Upper lobe of right lung (tissue), 1 donor: ENCODE results near the gene HHIPL1. TPM values are rescaled to one million over a fixed set of nuclear protein-coding genes. Genes with fewer than 3 reads are reported as not detected.
A peak's percentile ranks its signal among the peaks of the same experiment; 100 is the strongest.

Experiments
- ATAC-seq: fragments of 200-7000 bp; cut with Tn5 transposase; one replicate; pipeline ENCODE4 v1.9.1; 2020; ENCODE audit warnings: mild to moderate bottlenecking, moderate library complexity
- DNase-seq: peaks from one replicate; pipeline ENCODE4 v3.0.0-alpha.2; 2020
- H3K27ac ChIP-seq: fragments of 200-600 bp; one replicate; pipeline ENCODE4 v1.8.0; 2022
- H3K27me3 ChIP-seq: fragments of 200-600 bp; one replicate; pipeline ENCODE4 v1.8.0; 2022; ENCODE audit warnings: mild to moderate bottlenecking
- H3K36me3 ChIP-seq: fragments of 200-600 bp; one replicate; pipeline ENCODE4 v1.8.0; 2022
- H3K4me1 ChIP-seq: fragments of 200-600 bp; one replicate; pipeline ENCODE4 v1.8.0; 2022
- H3K4me3 ChIP-seq: fragments of 200-600 bp; one replicate; pipeline ENCODE4 v1.8.0; 2022; ENCODE audit warnings: mild to moderate bottlenecking
- H3K9me3 ChIP-seq: fragments of 200-600 bp; one replicate; pipeline ENCODE4 v1.8.0; 2022
- intact Hi-C: fragments of 100-400 bp; cut with DNase I; formaldehyde crosslinking; loops from one replicate; pipeline ENCODE4 v1.11.0; 2022
- total RNA-seq: library from RNA; stranded (reverse); fragmentation: NEBNext Ultra II Directional; extraction: Animal tissue kit (Norgen Biotek cat#: 25700); gene quantifications from one replicate; pipeline ENCODE4 v1.2.1, GENCODE V29; 2021
- TF ChIP-seq, protein P1 (sequence below): fragments of 200-600 bp; IDR thresholded peaks from one replicate; pipeline ENCODE4 v1.8.0; 2022; ENCODE audit warnings: antibody characterized with exemption
- donor health status: DM: no; HTN: yes; CAD: no; lungs with severe emphysema.

The HHIPL1 gene
- total RNA-seq, 1 donor from 2014 or later: 1.6 TPM

- H3K27me3 ChIP-seq: no peaks in the 10 kb centered on the region
- TF ChIP-seq, protein P1, sequence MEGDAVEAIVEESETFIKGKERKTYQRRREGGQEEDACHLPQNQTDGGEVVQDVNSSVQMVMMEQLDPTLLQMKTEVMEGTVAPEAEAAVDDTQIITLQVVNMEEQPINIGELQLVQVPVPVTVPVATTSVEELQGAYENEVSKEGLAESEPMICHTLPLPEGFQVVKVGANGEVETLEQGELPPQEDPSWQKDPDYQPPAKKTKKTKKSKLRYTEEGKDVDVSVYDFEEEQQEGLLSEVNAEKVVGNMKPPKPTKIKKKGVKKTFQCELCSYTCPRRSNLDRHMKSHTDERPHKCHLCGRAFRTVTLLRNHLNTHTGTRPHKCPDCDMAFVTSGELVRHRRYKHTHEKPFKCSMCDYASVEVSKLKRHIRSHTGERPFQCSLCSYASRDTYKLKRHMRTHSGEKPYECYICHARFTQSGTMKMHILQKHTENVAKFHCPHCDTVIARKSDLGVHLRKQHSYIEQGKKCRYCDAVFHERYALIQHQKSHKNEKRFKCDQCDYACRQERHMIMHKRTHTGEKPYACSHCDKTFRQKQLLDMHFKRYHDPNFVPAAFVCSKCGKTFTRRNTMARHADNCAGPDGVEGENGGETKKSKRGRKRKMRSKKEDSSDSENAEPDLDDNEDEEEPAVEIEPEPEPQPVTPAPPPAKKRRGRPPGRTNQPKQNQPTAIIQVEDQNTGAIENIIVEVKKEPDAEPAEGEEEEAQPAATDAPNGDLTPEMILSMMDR: no peak
Measured at GRCh38 chr14:99701260-99701659, 56.3 kb downstream of the HHIPL1 start.

GRCh38 chr14:99702115-99702514, 57.2 kb downstream of the HHIPL1 start:
- DNase-seq: no peak
- TF ChIP-seq, protein P1: no peak
- H3K4me3 ChIP-seq: no peak overlapping the region
- peaks cover 3% of the 10 kb centered on the region for H3K4me1 ChIP-seq
- no peak for ATAC-seq
- intact Hi-C loops: no loop called here
- no peaks in the 10 kb centered on the region for H3K27me3 ChIP-seq
- peaks cover 3% of the 10 kb centered on the region for H3K9me3 ChIP-seq
- H3K27ac ChIP-seq: no peak overlapping the region
- H3K36me3 ChIP-seq: no peaks in the 10 kb centered on the region

More at GRCh38 chr14:99701260-99701659, 56.3 kb downstream of the HHIPL1 start:
- no peak for ATAC-seq
- H3K9me3 ChIP-seq: peaks cover 3% of the 10 kb centered on the region
- H3K4me3 ChIP-seq: no peak overlapping the region
- H3K4me1 ChIP-seq: peaks cover 3% of the 10 kb centered on the region
- no peak overlapping the region for H3K27ac ChIP-seq
- intact Hi-C loops: no loop called here
- DNase-seq: no peak
- H3K36me3 ChIP-seq: no peaks in the 10 kb centered on the region

DNA sequence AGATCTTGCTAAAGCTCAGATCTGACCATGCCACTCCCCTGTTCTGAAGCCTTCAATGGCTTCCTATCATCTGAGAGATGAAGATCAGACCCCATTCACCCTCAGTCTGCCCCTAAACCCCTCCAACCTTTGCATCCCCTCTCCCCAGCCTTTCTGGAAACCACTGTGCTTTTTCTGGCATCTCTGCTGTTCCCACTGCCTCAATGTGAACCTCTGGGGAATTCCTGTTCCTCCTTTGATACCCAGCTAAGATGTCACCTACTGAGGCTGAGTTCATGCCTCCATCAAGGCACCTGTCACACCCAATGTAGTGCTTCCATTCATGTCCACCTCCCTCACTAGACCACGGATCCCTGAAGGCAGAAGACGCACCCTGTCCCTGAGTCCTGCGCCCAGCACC, 58.5 kb downstream of the HHIPL1 start:
- H3K27ac ChIP-seq: no peak overlapping the region
- no peaks in the 10 kb centered on the region for H3K36me3 ChIP-seq
- H3K9me3 ChIP-seq: peaks cover 3% of the 10 kb centered on the region
- TF ChIP-seq, protein P1: no peak
- intact Hi-C loops: no loop called here
- ATAC-seq (no peak), DNase-seq (no peak)
- peaks cover 3% of the 10 kb centered on the region for H3K4me1 ChIP-seq
- H3K27me3 ChIP-seq: no peaks in the 10 kb centered on the region
- H3K4me3 ChIP-seq: no peak overlapping the region

GRCh38 chr14:99704037-99704436, 59.1 kb downstream of the HHIPL1 start:
- H3K36me3 ChIP-seq: no peaks in the 10 kb centered on the region
- intact Hi-C loops: no loop called here
- no peaks in the 10 kb centered on the region for H3K4me1 ChIP-seq
- no peak overlapping the region for H3K4me3 ChIP-seq
- TF ChIP-seq, protein P1: no peak
- ATAC-seq (no peak), DNase-seq (no peak)
- peaks cover 3% of the 10 kb centered on the region for H3K9me3 ChIP-seq
- no peaks in the 10 kb centered on the region for H3K27me3 ChIP-seq
- no peak overlapping the region for H3K27ac ChIP-seq

GRCh38 chr14:99706107-99706900, 61.4 kb downstream of the HHIPL1 start:
- Histone ChIP-seq H3K9me3 (peaks cover 3% of the 10 kb centered on the region), H3K36me3 (no peaks in the 10 kb centered on the region), H3K4me1 (no peaks in the 10 kb centered on the region), H3K27ac (no peak overlapping the region), H3K4me3 (no peak overlapping the region), H3K27me3 (no peaks in the 10 kb centered on the region)
- intact Hi-C loops: no loop called here
- TF ChIP-seq, protein P1: no peak
- ATAC-seq (peak; percentile 20), DNase-seq (no peak)
